T follicular helper cell (primary cell): ENCODE data around the gene DIS3L2.
"Not testable (repeated sequence)": the region's sequence is repeated elsewhere in the genome, so short reads cannot be mapped to it uniquely, and the experiment has no call there.

Experiments
- DNase-seq: peaks from one replicate; pipeline ENCODE4 v3.0.0-alpha.2; 2020; ENCODE audit warnings: low read depth

Gene DIS3L2

GRCh38 chr2:231928481-231928880, 33.0 kb upstream of the DIS3L2 start:
- no peak for DNase-seq

GRCh38 chr2:231928901-231929725, 32.4 kb upstream of the DIS3L2 start:
- DNase-seq = no peak

- no peak for DNase-seq
Observed at GRCh38 chr2:231929961-231930592, 31.4 kb upstream of the DIS3L2 start.

GRCh38 chr2:231930593-231931281, 30.8 kb upstream of the DIS3L2 start:
- no peak for DNase-seq

- DNase-seq = no peak
Observed at GRCh38 chr2:231931481-231931915, 30.0 kb upstream of the DIS3L2 start.

- no peak for DNase-seq
Observed at GRCh38 chr2:231932711-231932970, 28.9 kb upstream of the DIS3L2 start.

- DNase-seq = no peak
Observed at GRCh38 chr2:231932985-231933915, 28.3 kb upstream of the DIS3L2 start.

- DNase-seq = no peak
Observed at GRCh38 chr2:231933916-231934401, 27.6 kb upstream of the DIS3L2 start.

- DNase-seq = no peak
Observed at GRCh38 chr2:231934441-231935206, 26.9 kb upstream of the DIS3L2 start.

- DNase-seq = no peak
Observed at GRCh38 chr2:231935207-231935524, 26.3 kb upstream of the DIS3L2 start.

- DNase-seq = no peak
Observed at GRCh38 chr2:231935815-231936214, 25.7 kb upstream of the DIS3L2 start.

- no peak for DNase-seq
Observed at GRCh38 chr2:231936491-231936890, 25.0 kb upstream of the DIS3L2 start.

GRCh38 chr2:231937057-231937456, 24.5 kb upstream of the DIS3L2 start:
- DNase-seq = no peak

- DNase-seq = no peak
Observed at GRCh38 chr2:231939022-231939421, 22.5 kb upstream of the DIS3L2 start.

GRCh38 chr2:231940795-231941194, 20.7 kb upstream of the DIS3L2 start:
- DNase-seq = no peak

- no peak for DNase-seq
Observed at GRCh38 chr2:231941673-231942072, 19.8 kb upstream of the DIS3L2 start.

- no peak for DNase-seq
Observed at GRCh38 chr2:231942180-231942579, 19.3 kb upstream of the DIS3L2 start.

GRCh38 chr2:231946241-231946814, 15.2 kb upstream of the DIS3L2 start:
- no peak for DNase-seq

GRCh38 chr2:231947112-231947511, 14.4 kb upstream of the DIS3L2 start:
- DNase-seq = not testable (repeated sequence)

- no peak for DNase-seq
Observed at GRCh38 chr2:231947694-231948093, 13.8 kb upstream of the DIS3L2 start.
